ENCODE measurements around the gene KIAA1217. TPM values are rescaled to one million over a fixed set of nuclear protein-coding genes. Genes with fewer than 3 reads are reported as not detected.

Gene KIAA1217
- total RNA-seq, 1 experiment from 2014 or later: 76.2 TPM

- Histone ChIP-seq H3K9me3 (ENCODE audit: low read depth, low read length, poor library complexity, severe bottlenecking) (no peaks in the 10 kb centered on the region), H3K4me1 (ENCODE audit: insufficient read depth, low read length, poor library complexity, severe bottlenecking) (no peaks in the 10 kb centered on the region), H3K27ac (ENCODE audit: low read depth, low read length, poor library complexity, severe bottlenecking) (no peak overlapping the region), H3K27me3 (replicated peaks; ENCODE audit: insufficient read depth, low read depth, low read length, poor library complexity) (no peaks in the 10 kb centered on the region), H3K4me3 (ENCODE audit: low read depth, low read length, poor library complexity, severe bottlenecking) (no peak overlapping the region), H3K36me3 (ENCODE audit: insufficient read depth, low read length, poor library complexity, severe bottlenecking) (no peaks in the 10 kb centered on the region)
- CTCF ChIA-PET: no interaction called here
- no TSS peak for BruUV-seq (replicated peaks)
- no peak for DNase-seq (ENCODE audit: low spot score)
- POLR2A ChIA-PET (ENCODE audit: low non-redundant PET): no interaction called here
- TF ChIP-seq EZH2 (IDR thresholded peaks at IDR 0.05; ENCODE audit: borderline replicate concordance, low read depth, low read length, poor library complexity, severe bottlenecking) (no peak), CTCF (conservative IDR thresholded peaks at IDR 0.05; ENCODE audit: low read depth, low read length) (no peak)
- intact Hi-C loops (cut with micrococcal nuclease; ENCODE audit: unreplicated experiment): no loop called here
Observed at GRCh38 chr10:24177636-24178035, 31.3 kb upstream of the KIAA1217 start.

- H3K4me3 ChIP-seq (ENCODE audit: low read depth, low read length, poor library complexity, severe bottlenecking): no peak overlapping the region
- POLR2A ChIA-PET (ENCODE audit: low non-redundant PET): no interaction called here
- H3K27ac ChIP-seq (ENCODE audit: low read depth, low read length, poor library complexity, severe bottlenecking): no peak overlapping the region
- no peaks in the 10 kb centered on the region for H3K36me3 ChIP-seq (ENCODE audit: insufficient read depth, low read length, poor library complexity, severe bottlenecking)
- BruUV-seq (replicated peaks): no TSS peak
- TF ChIP-seq CTCF (conservative IDR thresholded peaks at IDR 0.05; ENCODE audit: low read depth, low read length): no peak
- no peak for TF ChIP-seq EZH2 (IDR thresholded peaks at IDR 0.05; ENCODE audit: borderline replicate concordance, low read depth, low read length, poor library complexity, severe bottlenecking)
- intact Hi-C loops (cut with micrococcal nuclease; ENCODE audit: unreplicated experiment): no loop called here
- H3K4me1 ChIP-seq (ENCODE audit: insufficient read depth, low read length, poor library complexity, severe bottlenecking): peaks cover 5% of the 10 kb centered on the region
- no peak for DNase-seq (ENCODE audit: low spot score)
- H3K27me3 ChIP-seq (replicated peaks; ENCODE audit: insufficient read depth, low read depth, low read length, poor library complexity): no peaks in the 10 kb centered on the region
- CTCF ChIA-PET: no interaction called here
- H3K9me3 ChIP-seq (ENCODE audit: low read depth, low read length, poor library complexity, severe bottlenecking): no peaks in the 10 kb centered on the region
Observed at GRCh38 chr10:24180891-24181290, 28.0 kb upstream of the KIAA1217 start.

- H3K9me3 ChIP-seq (ENCODE audit: low read depth, low read length, poor library complexity, severe bottlenecking): no peaks in the 10 kb centered on the region
- DNase-seq (ENCODE audit: low spot score): no peak
- CTCF ChIA-PET: no interaction called here
- no peak for TF ChIP-seq CTCF (conservative IDR thresholded peaks at IDR 0.05; ENCODE audit: low read depth, low read length)
- TF ChIP-seq EZH2 (IDR thresholded peaks at IDR 0.05; ENCODE audit: borderline replicate concordance, low read depth, low read length, poor library complexity, severe bottlenecking): no peak
- intact Hi-C loops (cut with micrococcal nuclease; ENCODE audit: unreplicated experiment): no loop called here
- peaks cover 5% of the 10 kb centered on the region for H3K4me1 ChIP-seq (ENCODE audit: insufficient read depth, low read length, poor library complexity, severe bottlenecking)
- H3K27me3 ChIP-seq (replicated peaks; ENCODE audit: insufficient read depth, low read depth, low read length, poor library complexity): no peaks in the 10 kb centered on the region
- no peaks in the 10 kb centered on the region for H3K36me3 ChIP-seq (ENCODE audit: insufficient read depth, low read length, poor library complexity, severe bottlenecking)
- BruUV-seq (replicated peaks): no TSS peak
- H3K4me3 ChIP-seq (ENCODE audit: low read depth, low read length, poor library complexity, severe bottlenecking): no peak overlapping the region
- POLR2A ChIA-PET (ENCODE audit: low non-redundant PET): no interaction called here
- H3K27ac ChIP-seq (ENCODE audit: low read depth, low read length, poor library complexity, severe bottlenecking): no peak overlapping the region
Observed at GRCh38 chr10:24184455-24184854, 24.5 kb upstream of the KIAA1217 start.
